Adrenal gland (tissue), 5 donors: Measurements from ENCODE around the gene SLC11A1.

Experiments used
- CTCF ChIP-seq, 6 experiments: fragments of 450-650 bp in 4 of 6; fragments of 200-600 bp in 2 of 6; sonication (generic) in 1 of 6; IDR thresholded peaks; 1 replicate in 5 of 6; 2 replicates in 1 of 6; pipeline versions ENCODE4 v1.5.1 to v1.8.0; 2016 to 2021; ENCODE audit warnings: antibody characterized with exemption in 6 of 6, mild to moderate bottlenecking in 2 of 6, moderate library complexity in 1 of 6
- POLR2A ChIP-seq, 2 donors: fragments of 450-650 bp; IDR thresholded peaks; one replicate each; pipeline ENCODE4 v1.6.1; 2017; ENCODE audit warnings: antibody characterized with exemption in 2 of 2, mild to moderate bottlenecking in 2 of 2, moderate library complexity in 1 of 2
- donor health status: DM: no; HTN: no; CAD: no.

- TF ChIP-seq CTCF (IDR thresholded peaks at IDR 0.05) (no peak), POLR2A (IDR thresholded peaks at IDR 0.05) (no peak)
These were observed 11.7 kb downstream of the SLC11A1 start for GRCh38 chr2:218393750-218394290.
